Hepatocyte (in vitro differentiated cells): ENCODE measurements around the gene TJP2.

Source experiments
- EZH2 ChIP-seq: fragments of 200-600 bp; sonication (generic); IDR thresholded peaks from 2 replicates; pipeline ENCODE4 v1.6.1; 2016; ENCODE audit warnings: antibody characterized with exemption, mild to moderate bottlenecking, borderline replicate concordance
- EZH2phosphoT487 ChIP-seq: fragments of 200-600 bp; sonication (generic); IDR thresholded peaks from one replicate; pipeline ENCODE4 v1.6.1; 2018; ENCODE audit warnings: antibody characterized with exemption, mild to moderate bottlenecking, low read depth, moderate library complexity; ENCODE audit not compliant: unreplicated experiment, severe bottlenecking
- TF ChIP-seq, protein P1 (sequence below): fragments of 200-600 bp; sonication (generic); IDR thresholded peaks from 2 replicates; pipeline ENCODE4 v1.5.1; 2016; ENCODE audit warnings: antibody characterized with exemption, mild to moderate bottlenecking; ENCODE audit not compliant: poor library complexity

DNA sequence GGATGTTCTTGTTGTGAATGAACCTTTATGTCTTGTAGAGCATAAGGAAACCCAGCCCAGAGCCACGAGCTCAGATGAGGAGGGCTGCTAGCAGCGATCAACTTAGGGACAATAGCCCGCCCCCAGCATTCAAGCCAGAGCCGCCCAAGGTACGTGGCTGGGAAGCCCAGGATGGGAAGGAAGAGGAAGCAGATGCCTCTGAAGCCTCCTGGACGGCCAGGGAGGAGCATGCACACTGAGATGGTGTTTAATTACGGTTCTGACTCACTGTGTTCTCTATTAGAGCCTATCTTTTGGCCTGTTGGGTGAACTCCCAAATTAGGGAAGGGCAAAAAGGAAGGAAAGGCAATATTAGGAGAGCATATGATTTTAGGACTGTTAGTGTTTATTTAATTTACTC lies 75.3 kb downstream of the TJP2 start:
- TF ChIP-seq, protein P1, sequence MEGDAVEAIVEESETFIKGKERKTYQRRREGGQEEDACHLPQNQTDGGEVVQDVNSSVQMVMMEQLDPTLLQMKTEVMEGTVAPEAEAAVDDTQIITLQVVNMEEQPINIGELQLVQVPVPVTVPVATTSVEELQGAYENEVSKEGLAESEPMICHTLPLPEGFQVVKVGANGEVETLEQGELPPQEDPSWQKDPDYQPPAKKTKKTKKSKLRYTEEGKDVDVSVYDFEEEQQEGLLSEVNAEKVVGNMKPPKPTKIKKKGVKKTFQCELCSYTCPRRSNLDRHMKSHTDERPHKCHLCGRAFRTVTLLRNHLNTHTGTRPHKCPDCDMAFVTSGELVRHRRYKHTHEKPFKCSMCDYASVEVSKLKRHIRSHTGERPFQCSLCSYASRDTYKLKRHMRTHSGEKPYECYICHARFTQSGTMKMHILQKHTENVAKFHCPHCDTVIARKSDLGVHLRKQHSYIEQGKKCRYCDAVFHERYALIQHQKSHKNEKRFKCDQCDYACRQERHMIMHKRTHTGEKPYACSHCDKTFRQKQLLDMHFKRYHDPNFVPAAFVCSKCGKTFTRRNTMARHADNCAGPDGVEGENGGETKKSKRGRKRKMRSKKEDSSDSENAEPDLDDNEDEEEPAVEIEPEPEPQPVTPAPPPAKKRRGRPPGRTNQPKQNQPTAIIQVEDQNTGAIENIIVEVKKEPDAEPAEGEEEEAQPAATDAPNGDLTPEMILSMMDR: no peak
- TF ChIP-seq EZH2 (no peak), EZH2phosphoT487 (no peak)
